HG02623 (cell line): ENCODE data around the gene CNTNAP2.
"Not testable (repeated sequence)": the region's sequence is repeated elsewhere in the genome, so short reads cannot be mapped to it uniquely, and the experiment has no call there.

Experiments
- ATAC-seq: cut with Tn5 transposase; IDR thresholded peaks from one replicate; pipeline ENCODE4 v1.9.1; 2021; ENCODE audit warnings: moderate library complexity; ENCODE audit not compliant: unreplicated experiment

The CNTNAP2 gene

GRCh38 chr7:148264933-148265557 lies 2148.4 kb downstream of the CNTNAP2 start:
- no peak for ATAC-seq

GRCh38 chr7:148265896-148266295 lies 2149.3 kb downstream of the CNTNAP2 start:
- no peak for ATAC-seq

- ATAC-seq: no peak
Observed at GRCh38 chr7:148266795-148267194, 2150.2 kb downstream of the CNTNAP2 start.

GRCh38 chr7:148270576-148270975 lies 2154.0 kb downstream of the CNTNAP2 start:
- ATAC-seq: no peak

- no peak for ATAC-seq
Observed at GRCh38 chr7:148274118-148274517, 2157.5 kb downstream of the CNTNAP2 start.

GRCh38 chr7:148275359-148275890 lies 2158.8 kb downstream of the CNTNAP2 start:
- no peak for ATAC-seq

GRCh38 chr7:148276314-148277041 lies 2159.9 kb downstream of the CNTNAP2 start:
- no peak for ATAC-seq

GRCh38 chr7:148277042-148277660 lies 2160.6 kb downstream of the CNTNAP2 start:
- ATAC-seq: no peak

GRCh38 chr7:148286150-148286549 lies 2169.5 kb downstream of the CNTNAP2 start:
- no peak for ATAC-seq

- ATAC-seq: no peak
Observed at GRCh38 chr7:148287538-148287937, 2170.9 kb downstream of the CNTNAP2 start.

- no peak for ATAC-seq
Observed at GRCh38 chr7:148288592-148289151, 2172.1 kb downstream of the CNTNAP2 start.

- no peak for ATAC-seq
Observed at GRCh38 chr7:148289630-148290029, 2173.0 kb downstream of the CNTNAP2 start.

GRCh38 chr7:148290538-148290937 lies 2173.9 kb downstream of the CNTNAP2 start:
- ATAC-seq: no peak

GRCh38 chr7:148291799-148292198 lies 2175.2 kb downstream of the CNTNAP2 start:
- no peak for ATAC-seq

- no peak for ATAC-seq
Observed at GRCh38 chr7:148296994-148297644, 2180.5 kb downstream of the CNTNAP2 start.

- ATAC-seq: not testable (repeated sequence)
Observed at GRCh38 chr7:148298768-148299167, 2182.2 kb downstream of the CNTNAP2 start.

- no peak for ATAC-seq
Observed at GRCh38 chr7:148299350-148300276, 2183.0 kb downstream of the CNTNAP2 start.

- not testable (repeated sequence) for ATAC-seq
Observed at GRCh38 chr7:148302436-148302835, 2185.8 kb downstream of the CNTNAP2 start.

GRCh38 chr7:148303295-148304082 lies 2186.9 kb downstream of the CNTNAP2 start:
- ATAC-seq: no peak
